Natural killer cell (primary cell): Measurements from ENCODE around the gene CILP2. TPM values are rescaled to one million over a fixed set of nuclear protein-coding genes. Genes with fewer than 3 reads are reported as not detected.

Source experiments
- ATAC-seq, 3 donors: fragments of 150-1000 bp in 2 of 3; fragments of 200-7000 bp in 1 of 3; cut with Tn5 transposase; 1 replicate in 1 of 3; 2 replicates in 2 of 3; pipeline ENCODE4 v1.10.0; 2021; ENCODE audit warnings: mild to moderate bottlenecking in 2 of 3, moderate library complexity in 2 of 3
- DNase-seq, 2 donors: peaks; one replicate each; pipeline versions ENCODE4 v3.0.0 to v3.0.0-alpha.2; 2013 to 2021; ENCODE audit warnings: mixed read lengths in 1 of 2
- H3K27ac ChIP-seq: one replicate; pipeline ENCODE4 v1.5.1; 2013; ENCODE audit warnings: mild to moderate bottlenecking, low read length
- H3K27me3 ChIP-seq: one replicate; pipeline ENCODE4 v1.6.1; 2013; ENCODE audit warnings: low read length; ENCODE audit not compliant: control insufficient read depth, insufficient read depth
- H3K36me3 ChIP-seq: one replicate; pipeline ENCODE4 v1.6.1; 2013; ENCODE audit warnings: low read length; ENCODE audit not compliant: control insufficient read depth, insufficient read depth
- H3K4me1 ChIP-seq: one replicate; pipeline ENCODE4 v1.6.1; 2013; ENCODE audit warnings: low read length; ENCODE audit not compliant: control insufficient read depth, insufficient read depth
- H3K4me3 ChIP-seq: one replicate; pipeline ENCODE4 v1.5.1; 2013; ENCODE audit warnings: low read length
- H3K9me3 ChIP-seq: one replicate; pipeline ENCODE4 v1.6.1; 2013; ENCODE audit warnings: low read length; ENCODE audit not compliant: control insufficient read depth, insufficient read depth
- H3K27ac Mint-ChIP-seq, 2 donors: one replicate each; pipeline ENCODE4 v1.8.0; 2022; ENCODE audit warnings: mild to moderate bottlenecking in 2 of 2, mixed read lengths in 2 of 2, moderate library complexity in 1 of 2
- H3K27me3 Mint-ChIP-seq, 2 donors: one replicate each; pipeline ENCODE4 v1.8.0; 2022; ENCODE audit warnings: low read depth in 2 of 2, mixed read lengths in 2 of 2
- H3K36me3 Mint-ChIP-seq: one replicate; pipeline ENCODE4 v1.8.0; 2022; ENCODE audit warnings: mixed read lengths
- H3K4me1 Mint-ChIP-seq, 2 donors: one replicate each; pipeline ENCODE4 v1.8.0; 2022; ENCODE audit warnings: mixed read lengths in 2 of 2
- H3K4me3 Mint-ChIP-seq: one replicate; pipeline ENCODE4 v1.8.0; 2022; ENCODE audit warnings: mild to moderate bottlenecking, moderate library complexity, mixed read lengths
- H3K9me3 Mint-ChIP-seq, 2 donors: one replicate each; pipeline ENCODE4 v1.8.0; 2022; ENCODE audit warnings: mixed read lengths in 2 of 2
- WGBS: methylation state at CpG from one replicate; pipeline ENCODE4 v1.1.7; 2013; ENCODE audit warnings: missing lambda C conversion rate; ENCODE audit not compliant: insufficient coverage; 5-methylcytosine and 5-hydroxymethylcytosine counted together
- intact Hi-C: fragments of 100-400 bp; cut with micrococcal nuclease; formaldehyde crosslinking; loops from one replicate; pipeline ENCODE4 v1.14.2; 2022
- total RNA-seq, 4 donors: library from RNA; stranded (reverse); fragments of 120-200 nt in 1 of 4; gene quantifications; one replicate each; pipeline versions ENCODE4 v1.2.3 to v1.2.4, GENCODE V29; 2013 to 2022
- TF ChIP-seq, protein P1 (sequence below): fragments of 200-600 bp; IDR thresholded peaks from one replicate; pipeline ENCODE4 v1.8.0; 2022; ENCODE audit warnings: antibody characterized with exemption

The CILP2 gene
- total RNA-seq, 3 donors from 2014 or later (not counting 1 experiment from before 2014, with no cell fraction given), result 0.05 to 0.20 (median 0.11) TPM

GRCh38 chr19:19549804-19550464 is 11.9 kb downstream of the CILP2 start:
- H3K36me3 ChIP-seq, result no peaks in the 10 kb centered on the region
- Mint-ChIP-seq H3K36me3 (no peaks in the 10 kb centered on the region), H3K9me3 (no peaks in the 10 kb centered on the region), H3K27me3 (peaks cover 0 to 4% of the 10 kb centered on the region in 2 donors), H3K27ac (no peak overlapping the region), H3K4me3 (no peak overlapping the region), H3K4me1 (no peaks in the 10 kb centered on the region)
- H3K4me3 ChIP-seq, result no peak overlapping the region
- no peaks in the 10 kb centered on the region for H3K27me3 ChIP-seq
- no peaks in the 10 kb centered on the region for H3K9me3 ChIP-seq
- H3K4me1 ChIP-seq, result peaks cover 6% of the 10 kb centered on the region
- DNase-seq (no peak), ATAC-seq (no peak)
- 80% methylated on average over 23 of the region's 23 CpGs for WGBS
- intact Hi-C loops, result no loop called here
- H3K27ac ChIP-seq, result no peak overlapping the region
- TF ChIP-seq, protein P1, sequence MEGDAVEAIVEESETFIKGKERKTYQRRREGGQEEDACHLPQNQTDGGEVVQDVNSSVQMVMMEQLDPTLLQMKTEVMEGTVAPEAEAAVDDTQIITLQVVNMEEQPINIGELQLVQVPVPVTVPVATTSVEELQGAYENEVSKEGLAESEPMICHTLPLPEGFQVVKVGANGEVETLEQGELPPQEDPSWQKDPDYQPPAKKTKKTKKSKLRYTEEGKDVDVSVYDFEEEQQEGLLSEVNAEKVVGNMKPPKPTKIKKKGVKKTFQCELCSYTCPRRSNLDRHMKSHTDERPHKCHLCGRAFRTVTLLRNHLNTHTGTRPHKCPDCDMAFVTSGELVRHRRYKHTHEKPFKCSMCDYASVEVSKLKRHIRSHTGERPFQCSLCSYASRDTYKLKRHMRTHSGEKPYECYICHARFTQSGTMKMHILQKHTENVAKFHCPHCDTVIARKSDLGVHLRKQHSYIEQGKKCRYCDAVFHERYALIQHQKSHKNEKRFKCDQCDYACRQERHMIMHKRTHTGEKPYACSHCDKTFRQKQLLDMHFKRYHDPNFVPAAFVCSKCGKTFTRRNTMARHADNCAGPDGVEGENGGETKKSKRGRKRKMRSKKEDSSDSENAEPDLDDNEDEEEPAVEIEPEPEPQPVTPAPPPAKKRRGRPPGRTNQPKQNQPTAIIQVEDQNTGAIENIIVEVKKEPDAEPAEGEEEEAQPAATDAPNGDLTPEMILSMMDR, result no peak

GRCh38 chr19:19550485-19550929 is 12.4 kb downstream of the CILP2 start:
- TF ChIP-seq, protein P1, result no peak
- WGBS, result 80% methylated on average over 8 of the region's 8 CpGs
- intact Hi-C loops, result no loop called here
- H3K9me3 Mint-ChIP-seq, result no peaks in the 10 kb centered on the region
- ATAC-seq (no peak), DNase-seq (no peak)
- no peaks in the 10 kb centered on the region for H3K36me3 Mint-ChIP-seq
- no peaks in the 10 kb centered on the region for H3K36me3 ChIP-seq
- H3K4me3 Mint-ChIP-seq, result no peak overlapping the region
- H3K27ac ChIP-seq, result no peak overlapping the region
- H3K4me1 Mint-ChIP-seq, result no peaks in the 10 kb centered on the region
- peaks cover 0 to 4% of the 10 kb centered on the region in 2 donors for H3K27me3 Mint-ChIP-seq
- no peaks in the 10 kb centered on the region for H3K27me3 ChIP-seq
- H3K27ac Mint-ChIP-seq, result no peak overlapping the region
- peaks cover 6% of the 10 kb centered on the region for H3K4me1 ChIP-seq
- H3K4me3 ChIP-seq, result no peak overlapping the region
- H3K9me3 ChIP-seq, result no peaks in the 10 kb centered on the region

DNA sequence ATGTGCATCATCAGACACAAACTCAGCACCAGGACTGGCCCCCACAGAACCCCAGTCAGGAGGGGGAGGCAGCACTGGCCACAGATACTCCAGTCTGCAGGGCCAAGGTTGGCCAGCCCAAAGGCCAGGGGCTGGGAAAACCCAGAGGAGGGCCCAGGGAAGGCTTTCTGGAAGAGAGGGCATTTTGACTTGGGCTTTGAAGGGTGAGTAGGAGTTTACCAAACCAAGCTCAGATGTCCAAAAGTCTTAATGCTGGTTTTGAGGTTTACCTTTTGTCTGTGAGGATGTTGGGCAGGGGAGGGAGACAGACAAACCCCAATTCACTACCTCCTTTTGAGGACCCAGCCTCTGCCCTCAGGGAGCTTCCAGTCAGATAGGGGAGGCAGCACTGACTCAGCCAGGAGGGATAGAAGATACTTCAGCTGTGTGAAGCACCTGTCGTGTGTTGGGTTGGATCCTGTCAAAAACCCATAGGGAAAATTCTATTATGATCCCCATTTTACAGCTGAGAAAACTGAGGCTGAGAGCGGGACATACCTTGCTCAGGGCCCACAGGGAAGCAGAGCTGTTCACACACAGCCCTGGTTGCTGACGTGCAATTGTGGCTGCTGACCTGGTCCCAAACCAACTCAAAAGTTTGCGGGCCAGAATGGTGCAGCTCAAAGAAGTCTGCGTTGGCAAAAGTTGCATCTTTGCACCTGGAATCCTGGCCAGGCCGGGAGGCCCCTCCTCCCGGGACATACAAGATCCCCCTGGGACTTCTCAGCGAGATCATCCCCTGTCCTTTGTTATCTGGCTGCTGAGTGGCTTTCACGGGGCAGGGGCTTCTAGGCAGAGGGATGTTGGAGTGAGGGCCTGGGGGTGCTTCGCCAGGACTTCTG is 13.1 kb downstream of the CILP2 start:
- Mint-ChIP-seq H3K27ac (no peak overlapping the region), H3K27me3 (peaks cover 0 to 4% of the 10 kb centered on the region in 2 donors), H3K4me3 (no peak overlapping the region), H3K4me1 (no peaks in the 10 kb centered on the region), H3K36me3 (no peaks in the 10 kb centered on the region), H3K9me3 (no peaks in the 10 kb centered on the region)
- WGBS, result 91% methylated on average over 10 of the region's 10 CpGs
- intact Hi-C loops, result no loop called here
- H3K4me1 ChIP-seq, result peaks cover 6% of the 10 kb centered on the region
- H3K36me3 ChIP-seq, result no peaks in the 10 kb centered on the region
- H3K27ac ChIP-seq, result no peak overlapping the region
- no peak overlapping the region for H3K4me3 ChIP-seq
- H3K27me3 ChIP-seq, result no peaks in the 10 kb centered on the region
- TF ChIP-seq, protein P1, result no peak
- DNase-seq (no peak), ATAC-seq (no peak)
- H3K9me3 ChIP-seq, result no peaks in the 10 kb centered on the region
